Stimulated activated naive CD4-positive, alpha-beta T cell (primary cell): ENCODE measurements around the gene MEOX2.

ENCODE experiments used
- DNase-seq, 6 experiments: peaks; one replicate each; lab custom pipeline; 2025; lab: John Stamatoyannopoulos, UW

The MEOX2 gene

GRCh38 chr7:15686295-15686956, at the start of gene MEOX2:
Gene MEOX2 (minus strand): TSS chr7:15686683. CDS start chr7:15686402, 281 bp downstream.
- DNase-seq = no peak

GRCh38 chr7:15729746-15730145, 43.3 kb upstream of the MEOX2 start:
- no peak for DNase-seq

GRCh38 chr7:15725051-15725450, 38.6 kb upstream of the MEOX2 start:
- no peak for DNase-seq

- no peak for DNase-seq
Measured at GRCh38 chr7:15723841-15724240, 37.4 kb upstream of the MEOX2 start.

- DNase-seq = no peak
Measured at GRCh38 chr7:15720849-15721471, 34.5 kb upstream of the MEOX2 start.

- DNase-seq = no peak
Measured at GRCh38 chr7:15719311-15719710, 32.8 kb upstream of the MEOX2 start.

- no peak for DNase-seq
Measured at GRCh38 chr7:15715435-15715834, 29.0 kb upstream of the MEOX2 start.

GRCh38 chr7:15709978-15710377, 23.5 kb upstream of the MEOX2 start:
- no peak for DNase-seq

GRCh38 chr7:15707570-15707969, 21.1 kb upstream of the MEOX2 start:
- no peak for DNase-seq

- DNase-seq = no peak
Measured at GRCh38 chr7:15703732-15704131, 17.2 kb upstream of the MEOX2 start.

- no peak for DNase-seq
Measured at GRCh38 chr7:15692501-15693020, 6.1 kb upstream of the MEOX2 start.

GRCh38 chr7:15688911-15689310, 2.4 kb upstream of the MEOX2 start:
- DNase-seq = no peak

GRCh38 chr7:15688279-15688626, 1.8 kb upstream of the MEOX2 start:
- DNase-seq = no peak

GRCh38 chr7:15687546-15688278, 1.2 kb upstream of the MEOX2 start:
- DNase-seq = no peak

- no peak for DNase-seq
Measured at GRCh38 chr7:15686957-15687545, 568 bp upstream of the MEOX2 start.

- no peak for DNase-seq
Measured at GRCh38 chr7:15685358-15686294, 857 bp downstream of the MEOX2 start.

GRCh38 chr7:15684871-15685270, 1.6 kb downstream of the MEOX2 start:
- no peak for DNase-seq

GRCh38 chr7:15684111-15684800, 2.2 kb downstream of the MEOX2 start:
- no peak for DNase-seq

GRCh38 chr7:15682751-15683245, 3.7 kb downstream of the MEOX2 start:
- DNase-seq = no peak

GRCh38 chr7:15682111-15682510, 4.4 kb downstream of the MEOX2 start:
- DNase-seq = no peak

- no peak for DNase-seq
Measured at GRCh38 chr7:15681631-15682030, 4.9 kb downstream of the MEOX2 start.
